WTC11 (cell line): ENCODE data around the gene ULK4. TPM values are rescaled to one million over a fixed set of nuclear protein-coding genes. Genes with fewer than 3 reads are reported as not detected.

Experiments used
- ATAC-seq: fragments of 200-7000 bp; cut with Tn5 transposase; 2 replicates; pipeline ENCODE4 v1.10.0; 2021; ENCODE audit warnings: mild to moderate bottlenecking, moderate library complexity
- CTCF ChIA-PET: fragments of 300-600 bp; sonication (Branson Sonifier 250); formaldehyde crosslinking; loops from one replicate; lab custom pipeline; 2021; ENCODE audit warnings: antibody characterized with exemption; lab: Charles Lee
- POLR2A ChIA-PET: fragments of 350-600 bp; sonication (Branson Sonifier 250); formaldehyde crosslinking; loops from one replicate; lab custom pipeline; 2021; ENCODE audit warnings: antibody characterized with exemption; lab: Charles Lee
- DNase-seq: peaks from one replicate; pipeline ENCODE4 v3.0.0; 2021; ENCODE audit warnings: low spot score
- H3K27ac Mint-ChIP-seq: 2 replicates; pipeline ENCODE4 v1.8.0; 2021; ENCODE audit warnings: mixed read lengths
- H3K27me3 Mint-ChIP-seq: 2 replicates; pipeline ENCODE4 v1.8.0; 2021; ENCODE audit warnings: low read depth, mild to moderate bottlenecking, moderate library complexity, mixed read lengths
- H3K36me3 Mint-ChIP-seq: 2 replicates; pipeline ENCODE4 v1.8.0; 2021; ENCODE audit warnings: mixed read lengths
- H3K4me1 Mint-ChIP-seq: 2 replicates; pipeline ENCODE4 v1.8.0; 2022; ENCODE audit warnings: mixed read lengths
- H3K4me3 Mint-ChIP-seq: 2 replicates; pipeline ENCODE4 v1.8.0; 2021; ENCODE audit warnings: mild to moderate bottlenecking, moderate library complexity, mixed read lengths
- H3K9me3 Mint-ChIP-seq: 2 replicates; pipeline ENCODE4 v1.8.0; 2021; ENCODE audit warnings: mixed read lengths
- CDX4 ChIP-seq: fragments of 250-450 bp; sonication (Bioruptor Pico); IDR thresholded peaks from 2 replicates; pipeline ENCODE4 v1.9.0; 2021; ENCODE audit warnings: moderate library complexity, mild to moderate bottlenecking, inconsistent platforms, borderline replicate concordance
- ERG ChIP-seq: fragments of 250-450 bp; sonication (Bioruptor Pico); IDR thresholded peaks from 2 replicates; pipeline ENCODE4 v1.8.0; 2021; ENCODE audit warnings: mild to moderate bottlenecking
- GABPB1 ChIP-seq: sonication (generic); formaldehyde crosslinking; IDR thresholded peaks from 2 replicates; pipeline ENCODE4 v1.8.1; 2023; ENCODE audit warnings: mild to moderate bottlenecking, missing genetic modification reagents
- IRF1 ChIP-seq: sonication (generic); formaldehyde crosslinking; IDR thresholded peaks from 2 replicates; pipeline ENCODE4 v1.8.0; 2023; ENCODE audit warnings: missing genetic modification reagents
- NFATC4 ChIP-seq: fragments of 250-450 bp; sonication (Bioruptor Pico); IDR thresholded peaks from 2 replicates; pipeline ENCODE4 v1.9.0; 2021; ENCODE audit warnings: mild to moderate bottlenecking
- NFE2L1 ChIP-seq: sonication (generic); formaldehyde crosslinking; IDR thresholded peaks from 2 replicates; pipeline ENCODE4 v1.8.1; 2023; ENCODE audit warnings: missing genetic modification reagents
- NR1H2 ChIP-seq: sonication (generic); formaldehyde crosslinking; IDR thresholded peaks from 2 replicates; pipeline ENCODE4 v1.9.0; 2021; ENCODE audit warnings: mild to moderate bottlenecking, moderate library complexity, missing genetic modification reagents
- OVOL2 ChIP-seq: fragments of 250-450 bp; sonication (Bioruptor Pico); IDR thresholded peaks from 2 replicates; pipeline ENCODE4 v1.9.0; 2021; ENCODE audit warnings: mild to moderate bottlenecking, borderline replicate concordance
- RELA ChIP-seq: sonication (generic); formaldehyde crosslinking; IDR thresholded peaks from 2 replicates; pipeline ENCODE4 v1.8.1; 2022; ENCODE audit warnings: missing genetic modification reagents, mild to moderate bottlenecking, borderline replicate concordance
- SMAD4 ChIP-seq: sonication (generic); formaldehyde crosslinking; IDR thresholded peaks from 2 replicates; pipeline ENCODE4 v1.8.0; 2022; ENCODE audit warnings: mild to moderate bottlenecking, missing genetic modification reagents
- SP1 ChIP-seq: sonication (generic); formaldehyde crosslinking; conservative IDR thresholded peaks from 2 replicates; pipeline ENCODE4 v1.8.1; 2022; ENCODE audit warnings: missing genetic modification reagents
- USF1 ChIP-seq: sonication (generic); formaldehyde crosslinking; IDR thresholded peaks from 2 replicates; pipeline ENCODE4 v1.8.0; 2022; ENCODE audit warnings: mild to moderate bottlenecking, missing genetic modification reagents
- ZNF219 ChIP-seq: sonication (generic); formaldehyde crosslinking; IDR thresholded peaks from 2 replicates; pipeline ENCODE4 v1.8.0; 2023; ENCODE audit warnings: missing genetic modification reagents, mild to moderate bottlenecking, borderline replicate concordance
- ZNF232 ChIP-seq: sonication (generic); formaldehyde crosslinking; IDR thresholded peaks from 2 replicates; pipeline ENCODE4 v1.8.0; 2022; ENCODE audit warnings: mild to moderate bottlenecking, missing genetic modification reagents
- ZNF281 ChIP-seq: sonication (generic); formaldehyde crosslinking; IDR thresholded peaks from 2 replicates; pipeline ENCODE4 v1.8.0; 2023; ENCODE audit warnings: mild to moderate bottlenecking, missing genetic modification reagents
- ZSCAN18 ChIP-seq: fragments of 250-450 bp; sonication (Bioruptor Pico); IDR thresholded peaks from 2 replicates; pipeline ENCODE4 v2.1.2; 2022; ENCODE audit warnings: mild to moderate bottlenecking, moderate library complexity
- total RNA-seq: library from RNA; stranded (reverse); gene quantifications from 3 replicates; pipeline ENCODE4 v1.2.3, GENCODE V29; 2021
- TF ChIP-seq, protein P1 (sequence below): sonication (generic); formaldehyde crosslinking; conservative IDR thresholded peaks from 2 replicates; pipeline ENCODE4 v1.8.1; 2023; ENCODE audit warnings: mild to moderate bottlenecking, low read depth, missing genetic modification reagents, moderate library complexity

Gene ULK4
- total RNA-seq, 1 experiment from 2014 or later: 9.2 TPM

- no peak for ATAC-seq
- H3K4me1 Mint-ChIP-seq: no peaks in the 10 kb centered on the region
- DNase-seq: no peak
- no peaks in the 10 kb centered on the region for H3K27me3 Mint-ChIP-seq
- H3K4me3 Mint-ChIP-seq: no peak overlapping the region
- no peak for TF ChIP-seq NFE2L1 (CRISPR knock-in tag)
- peaks cover 44% of the 10 kb centered on the region for H3K9me3 Mint-ChIP-seq
- CTCF ChIA-PET: no interaction called here
- peaks cover 34% of the 10 kb centered on the region for H3K36me3 Mint-ChIP-seq
- POLR2A ChIA-PET: no interaction called here
- no peak overlapping the region for H3K27ac Mint-ChIP-seq
These were observed 293.5 kb downstream of the ULK4 start for GRCh38 chr3:41668379-41668778.

- H3K9me3 Mint-ChIP-seq: peaks cover 25% of the 10 kb centered on the region
- no peak for ATAC-seq
- no peak for DNase-seq
- CTCF ChIA-PET: no interaction called here
- no peaks in the 10 kb centered on the region for H3K4me1 Mint-ChIP-seq
- no peak overlapping the region for H3K27ac Mint-ChIP-seq
- POLR2A ChIA-PET: no interaction called here
- H3K27me3 Mint-ChIP-seq: no peaks in the 10 kb centered on the region
- peaks cover 23% of the 10 kb centered on the region for H3K36me3 Mint-ChIP-seq
- H3K4me3 Mint-ChIP-seq: no peak overlapping the region
- no peak for TF ChIP-seq RELA (CRISPR knock-in tag)
- TF ChIP-seq CDX4: no peak
- no peak for TF ChIP-seq SP1 (CRISPR knock-in tag)
- TF ChIP-seq ZNF232 (CRISPR knock-in tag): no peak
- no peak for TF ChIP-seq ERG
These were observed 299.6 kb downstream of the ULK4 start for GRCh38 chr3:41662288-41662687.

- ChIA-PET POLR2A (no interaction called here), CTCF (no interaction called here)
- H3K36me3 Mint-ChIP-seq: peaks cover 23% of the 10 kb centered on the region
- H3K9me3 Mint-ChIP-seq: peaks cover 25% of the 10 kb centered on the region
- no peaks in the 10 kb centered on the region for H3K27me3 Mint-ChIP-seq
- H3K4me3 Mint-ChIP-seq: no peak overlapping the region
- no peak for DNase-seq
- TF ChIP-seq ZNF281 (CRISPR knock-in tag): no peak
- no peak for TF ChIP-seq IRF1
- TF ChIP-seq, protein P1, sequence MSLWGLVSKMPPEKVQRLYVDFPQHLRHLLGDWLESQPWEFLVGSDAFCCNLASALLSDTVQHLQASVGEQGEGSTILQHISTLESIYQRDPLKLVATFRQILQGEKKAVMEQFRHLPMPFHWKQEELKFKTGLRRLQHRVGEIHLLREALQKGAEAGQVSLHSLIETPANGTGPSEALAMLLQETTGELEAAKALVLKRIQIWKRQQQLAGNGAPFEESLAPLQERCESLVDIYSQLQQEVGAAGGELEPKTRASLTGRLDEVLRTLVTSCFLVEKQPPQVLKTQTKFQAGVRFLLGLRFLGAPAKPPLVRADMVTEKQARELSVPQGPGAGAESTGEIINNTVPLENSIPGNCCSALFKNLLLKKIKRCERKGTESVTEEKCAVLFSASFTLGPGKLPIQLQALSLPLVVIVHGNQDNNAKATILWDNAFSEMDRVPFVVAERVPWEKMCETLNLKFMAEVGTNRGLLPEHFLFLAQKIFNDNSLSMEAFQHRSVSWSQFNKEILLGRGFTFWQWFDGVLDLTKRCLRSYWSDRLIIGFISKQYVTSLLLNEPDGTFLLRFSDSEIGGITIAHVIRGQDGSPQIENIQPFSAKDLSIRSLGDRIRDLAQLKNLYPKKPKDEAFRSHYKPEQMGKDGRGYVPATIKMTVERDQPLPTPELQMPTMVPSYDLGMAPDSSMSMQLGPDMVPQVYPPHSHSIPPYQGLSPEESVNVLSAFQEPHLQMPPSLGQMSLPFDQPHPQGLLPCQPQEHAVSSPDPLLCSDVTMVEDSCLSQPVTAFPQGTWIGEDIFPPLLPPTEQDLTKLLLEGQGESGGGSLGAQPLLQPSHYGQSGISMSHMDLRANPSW (CRISPR knock-in tag): no peak
- no peak for TF ChIP-seq ZSCAN18 (CRISPR knock-in tag)
- no peak for TF ChIP-seq USF1 (CRISPR knock-in tag)
- no peak for TF ChIP-seq NR1H2 (CRISPR knock-in tag)
- TF ChIP-seq ZNF219 (CRISPR knock-in tag): no peak
- no peak for TF ChIP-seq GABPB1 (CRISPR knock-in tag)
- TF ChIP-seq NFATC4 (CRISPR knock-in tag): no peak
- TF ChIP-seq SMAD4 (CRISPR knock-in tag): no peak
- TF ChIP-seq OVOL2 (CRISPR knock-in tag): no peak
- no peaks in the 10 kb centered on the region for H3K4me1 Mint-ChIP-seq
- no peak overlapping the region for H3K27ac Mint-ChIP-seq
- ATAC-seq: no peak
These were observed 300.1 kb downstream of the ULK4 start for GRCh38 chr3:41661796-41662195.
